Inferior parietal cortex (tissue), 1 donor: ENCODE results near the gene VWA5B2.
A peak's percentile ranks its signal among the peaks of the same experiment; 100 is the strongest.
"Not testable (repeated sequence)": the region's sequence is repeated elsewhere in the genome, so short reads cannot be mapped to it uniquely, and the experiment has no call there.

Experiments used
- DNase-seq: peaks from one replicate; pipeline ENCODE4 v3.0.0-alpha.2; 2016; ENCODE audit errors: extremely low spot score

Gene VWA5B2

DNA sequence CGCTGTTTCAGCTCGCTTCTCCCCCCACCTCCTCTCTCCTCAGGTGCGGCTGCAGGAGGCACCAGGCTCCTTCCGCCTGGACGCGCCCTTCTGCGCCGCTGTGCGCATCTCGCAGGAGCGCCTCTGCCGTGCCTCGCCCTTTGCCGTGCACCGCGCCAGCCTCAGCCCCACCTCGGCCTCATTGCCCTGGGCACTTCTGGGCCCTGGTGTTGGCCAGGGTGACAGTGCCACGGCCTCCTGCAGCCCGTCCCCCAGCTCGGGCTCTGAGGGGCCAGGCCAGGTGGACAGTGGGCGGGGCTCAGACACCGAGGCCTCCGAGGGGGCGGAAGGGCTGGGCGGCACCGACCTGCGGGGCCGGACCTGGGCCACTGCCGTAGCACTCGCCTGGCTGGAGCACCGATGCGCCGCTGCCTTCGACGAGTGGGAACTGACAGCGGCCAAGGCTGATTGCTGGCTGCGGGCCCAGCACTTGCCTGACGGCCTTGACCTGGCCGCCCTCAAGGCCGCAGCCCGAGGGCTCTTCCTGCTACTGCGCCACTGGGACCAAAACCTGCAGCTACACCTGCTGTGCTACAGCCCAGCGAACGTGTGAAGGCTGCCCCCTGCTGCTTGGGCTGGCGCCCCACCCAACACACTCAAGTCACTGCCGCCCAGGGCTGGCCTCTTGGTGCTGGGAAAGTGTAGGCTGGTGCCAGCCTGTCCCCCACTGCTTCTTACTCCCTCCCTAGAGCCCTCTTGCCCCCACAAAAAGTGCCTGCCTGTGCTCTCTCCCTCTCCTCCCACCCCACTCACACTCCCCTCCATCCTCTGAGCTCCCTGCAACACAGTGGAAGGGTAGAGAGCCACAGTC lies 12.3 kb downstream of the VWA5B2 start:
- no peak for DNase-seq

DNA sequence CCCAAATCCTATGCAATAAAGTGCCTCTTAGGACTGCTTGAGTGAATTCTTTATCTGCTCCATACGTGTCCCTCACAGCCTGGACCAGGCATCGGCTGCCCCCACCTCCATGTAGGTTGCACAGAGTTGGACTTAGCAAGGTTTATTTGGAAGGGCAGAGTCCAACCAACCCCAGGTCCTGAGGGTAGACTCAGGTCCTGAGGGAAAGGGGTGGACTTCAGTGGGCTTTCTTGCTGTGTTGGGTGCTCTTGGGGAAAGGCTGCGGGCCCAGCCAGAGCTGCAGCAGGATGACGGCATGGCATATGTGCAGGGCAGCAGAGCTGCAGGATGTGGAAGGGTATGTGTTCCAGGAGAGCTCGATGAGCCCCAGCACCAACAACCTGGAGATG lies 12.9 kb downstream of the VWA5B2 start:
- DNase-seq, result no peak

DNA sequence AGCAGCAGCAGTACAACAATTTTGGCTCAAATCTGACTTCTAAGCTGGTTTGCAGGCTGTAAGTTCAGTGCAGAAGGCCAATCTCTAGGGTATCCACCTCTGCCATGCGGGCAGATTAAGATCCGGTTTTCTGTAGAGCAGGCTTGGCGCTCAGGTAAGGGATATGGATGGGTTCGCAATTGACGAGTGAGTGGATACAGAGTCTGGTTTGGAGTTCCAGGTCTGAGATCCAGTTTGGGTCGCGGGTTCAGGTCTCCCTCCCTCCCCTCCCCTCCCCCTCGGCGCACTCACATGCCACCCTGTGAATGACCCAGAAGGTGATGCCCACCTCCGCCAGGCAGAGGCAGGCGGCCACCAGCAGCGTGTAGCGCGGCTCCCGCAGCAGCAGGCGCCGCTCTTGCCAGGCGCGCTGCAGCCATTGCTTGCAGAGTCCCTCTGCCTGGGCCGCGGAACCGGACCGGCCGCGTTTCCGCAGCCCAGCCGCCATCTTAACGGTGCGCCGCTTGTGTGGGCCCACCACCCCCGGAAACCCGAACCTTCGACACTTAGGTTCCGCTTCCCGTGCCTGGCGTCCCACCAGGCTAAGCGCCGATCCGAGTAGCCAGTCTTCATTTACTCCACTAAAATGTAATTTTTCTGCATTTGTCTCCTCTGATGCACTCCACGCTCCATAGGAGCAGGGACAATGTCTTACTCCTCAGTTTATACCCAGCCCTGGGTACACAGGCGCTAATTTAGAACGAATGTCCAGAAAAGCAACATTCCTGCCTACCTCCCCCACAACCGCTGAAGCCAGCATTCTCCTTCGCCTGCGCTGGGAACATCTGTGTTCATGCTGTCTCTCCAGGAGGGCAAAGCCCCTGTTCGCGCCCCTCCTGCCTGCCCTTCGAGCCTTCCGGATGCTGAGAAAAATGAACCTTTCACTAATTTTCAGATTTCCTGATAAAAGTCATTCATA lies 19.3 kb downstream of the VWA5B2 start, which contains the start of gene ALG3:
Gene ALG3 (minus strand): TSS at position 509 of the 958 bp plus-strand sequence. CDS start 22 bp downstream, at position 487.
- DNase-seq, result peak; percentile 89

DNA sequence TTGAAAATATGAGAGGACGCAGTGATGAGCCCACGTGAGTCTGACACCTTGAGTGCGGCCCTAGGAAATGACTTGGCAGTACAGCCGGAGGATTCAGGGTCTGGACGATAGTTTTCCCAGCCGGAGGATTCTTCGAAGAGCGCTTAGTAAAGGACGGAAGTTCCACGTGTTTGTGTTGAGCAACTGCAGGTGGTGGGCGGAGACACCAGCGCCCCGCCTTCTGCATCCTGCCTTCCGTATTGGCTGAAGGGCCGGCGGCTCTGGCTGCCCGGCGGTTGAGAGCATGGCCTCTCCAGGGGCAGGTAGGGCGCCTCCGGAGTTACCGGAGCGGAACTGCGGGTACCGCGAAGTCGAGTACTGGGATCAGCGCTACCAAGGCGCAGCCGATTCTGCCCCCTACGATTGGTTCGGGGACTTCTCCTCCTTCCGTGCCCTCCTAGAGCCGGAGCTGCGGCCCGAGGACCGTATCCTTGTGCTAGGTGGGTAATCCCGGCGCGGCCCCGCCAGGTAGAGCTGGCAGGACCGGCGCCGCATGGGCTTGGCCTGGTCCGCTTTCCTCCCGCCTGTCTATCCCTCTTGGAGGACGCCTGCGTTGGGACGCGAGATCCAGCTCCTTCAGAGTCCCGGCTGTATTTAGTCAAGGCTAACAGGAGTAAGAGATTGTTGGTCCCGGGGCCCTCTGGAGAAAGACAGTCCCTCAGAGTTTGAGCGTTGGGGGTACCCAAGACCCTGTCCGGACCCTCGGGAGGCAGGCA lies 20.2 kb downstream of the VWA5B2 start, which contains the start of gene EEF1AKMT4:
Gene EEF1AKMT4 (plus strand): TSS at position 261 of the 755 bp plus-strand sequence. CDS start 23 bp downstream, at position 284.
- DNase-seq, result peak; percentile 96

DNA sequence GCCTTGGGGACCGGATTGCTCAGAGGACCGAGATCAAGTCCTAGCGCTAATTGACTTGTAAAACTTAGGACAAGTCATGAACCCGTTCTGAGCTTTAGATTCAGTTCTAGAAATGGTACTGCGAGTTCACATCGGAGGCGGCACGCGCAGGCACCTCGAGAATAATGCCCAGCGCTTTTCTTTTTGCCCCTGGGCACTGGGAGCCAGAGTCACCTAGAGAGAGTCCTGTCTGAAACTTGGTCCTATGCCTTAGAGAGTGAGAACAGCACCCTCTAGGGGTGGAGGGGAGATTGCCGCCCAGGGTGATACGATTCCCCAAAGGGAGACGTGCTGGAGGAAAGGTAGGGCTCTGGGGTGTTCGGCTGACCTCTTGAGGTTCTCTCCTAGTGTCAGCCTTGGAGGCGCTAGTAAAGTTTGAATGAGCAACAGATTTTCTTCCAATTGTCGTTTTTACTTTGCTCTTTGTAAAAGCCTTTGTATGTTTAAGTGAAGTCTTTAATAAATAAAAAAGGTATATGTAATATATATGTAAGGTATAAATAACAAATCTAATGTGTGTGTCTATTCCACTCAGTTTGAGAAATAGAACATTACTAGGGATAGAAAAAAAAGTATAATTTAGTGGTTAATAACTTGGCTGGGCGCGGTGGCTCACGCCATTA lies 20.9 kb downstream of the VWA5B2 start:
- peak; percentile 94 for DNase-seq

DNA sequence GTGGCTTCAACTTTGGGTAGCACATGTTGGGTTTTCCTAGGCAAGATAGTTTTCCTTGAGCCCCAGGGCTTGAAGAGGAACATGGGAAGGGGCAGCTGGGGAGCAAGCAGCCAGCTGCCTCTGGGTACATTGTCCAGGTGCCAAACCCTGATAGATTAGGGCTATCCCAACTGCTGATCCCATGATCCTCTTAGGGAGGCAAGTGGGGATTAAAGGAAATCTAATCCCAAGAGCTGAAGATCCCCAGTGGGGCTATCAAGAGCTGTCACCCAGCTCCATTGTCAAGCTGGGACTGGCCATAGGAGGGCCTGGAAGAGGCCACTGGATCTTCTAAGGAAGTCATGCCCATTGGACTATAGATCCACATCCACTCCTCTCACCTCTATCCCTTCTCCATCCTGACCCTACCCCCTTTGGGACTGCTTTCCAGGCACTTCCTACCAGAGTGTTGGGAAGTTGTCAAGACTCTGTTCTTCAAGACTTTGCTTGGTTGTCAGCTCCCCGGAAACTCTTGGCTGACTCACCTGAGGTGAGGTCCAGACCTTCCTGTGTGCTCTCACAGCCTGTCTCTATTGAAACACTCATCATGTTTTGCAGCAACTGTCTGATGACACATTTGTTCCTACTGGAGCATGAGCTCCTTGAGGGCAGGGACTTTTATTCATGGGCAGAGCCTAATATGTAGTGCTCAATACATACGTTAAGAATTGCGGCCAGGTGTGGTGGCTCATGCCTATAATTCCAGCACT lies 26.1 kb downstream of the VWA5B2 start:
- DNase-seq, result no peak

DNA sequence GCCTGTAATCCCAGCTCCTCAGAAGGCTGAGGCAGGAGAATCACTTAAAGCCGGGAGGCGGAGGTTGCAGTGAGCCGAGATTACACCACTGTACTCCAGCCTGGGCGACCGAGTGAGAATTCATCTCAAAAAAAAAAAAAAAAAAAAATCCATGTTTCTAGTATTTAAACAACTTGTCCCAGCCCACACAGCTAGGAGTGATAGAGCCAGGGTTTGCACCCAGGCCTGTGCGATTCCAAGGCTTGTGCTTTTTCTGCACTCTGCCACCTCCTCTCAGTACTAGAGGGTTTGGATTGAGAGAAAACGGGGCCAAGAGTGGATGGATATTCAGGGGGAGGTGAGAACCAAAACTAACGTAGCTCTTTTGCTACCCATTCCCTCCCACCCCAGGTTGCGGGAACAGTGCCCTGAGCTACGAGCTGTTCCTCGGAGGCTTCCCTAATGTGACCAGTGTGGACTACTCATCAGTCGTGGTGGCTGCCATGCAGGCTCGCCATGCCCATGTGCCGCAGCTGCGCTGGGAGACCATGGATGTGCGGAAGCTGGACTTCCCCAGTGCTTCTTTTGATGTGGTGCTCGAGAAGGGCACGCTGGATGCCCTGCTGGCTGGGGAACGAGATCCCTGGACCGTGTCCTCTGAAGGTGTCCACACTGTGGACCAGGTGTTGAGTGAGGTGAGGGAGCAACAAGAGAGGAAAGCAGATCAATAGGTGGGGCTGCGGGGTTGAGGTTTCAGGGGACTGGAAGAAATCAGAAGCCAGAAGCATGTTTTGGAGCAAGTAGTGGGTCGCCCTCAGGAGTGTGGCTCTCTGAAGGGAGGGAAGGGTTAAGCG lies 27.9 kb downstream of the VWA5B2 start:
- no peak for DNase-seq

DNA sequence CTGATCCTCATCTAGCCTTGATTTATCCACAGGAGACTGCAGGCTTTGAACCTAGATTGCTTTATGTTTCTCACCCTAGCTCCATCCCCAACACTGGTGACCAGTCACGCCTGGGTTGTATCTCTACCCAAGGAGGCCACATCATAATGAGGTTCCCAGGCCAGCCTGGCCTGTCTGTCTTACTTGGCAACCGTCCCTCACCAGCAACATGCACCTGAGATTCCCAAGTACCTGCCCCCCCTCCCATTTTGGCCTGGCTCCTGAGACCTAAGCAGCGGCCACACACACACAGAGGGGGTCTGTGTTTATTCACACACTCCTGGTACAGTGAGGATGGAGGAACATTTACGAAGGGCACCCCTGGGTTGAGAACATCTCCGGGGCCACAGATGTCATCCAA lies 29.5 kb downstream of the VWA5B2 start:
- no peak for DNase-seq

DNA sequence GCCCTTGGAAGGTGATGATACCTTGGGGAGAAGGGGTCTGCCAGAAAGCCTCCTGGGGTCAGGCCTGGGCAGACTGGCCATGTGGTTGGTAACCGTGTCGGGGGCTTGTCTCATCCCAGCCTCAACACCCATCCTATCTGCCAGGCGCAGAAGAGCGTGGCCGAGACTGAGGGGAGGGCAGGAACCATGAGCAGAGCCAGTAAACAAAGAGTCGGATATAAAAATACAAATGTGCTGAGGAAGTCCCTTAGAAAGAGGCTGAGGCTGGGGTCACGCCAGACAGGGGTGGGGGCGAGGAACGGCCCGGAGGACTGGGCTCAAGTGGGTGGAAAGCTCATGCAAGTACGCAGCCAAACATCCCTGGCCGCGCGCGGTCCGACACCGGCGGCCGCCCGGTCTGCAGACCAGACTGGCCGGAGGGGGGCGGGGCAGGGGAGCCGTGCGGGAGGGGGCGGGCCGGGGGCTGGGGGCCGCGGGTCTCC lies 30.1 kb downstream of the VWA5B2 start:
- DNase-seq, result no peak

DNA sequence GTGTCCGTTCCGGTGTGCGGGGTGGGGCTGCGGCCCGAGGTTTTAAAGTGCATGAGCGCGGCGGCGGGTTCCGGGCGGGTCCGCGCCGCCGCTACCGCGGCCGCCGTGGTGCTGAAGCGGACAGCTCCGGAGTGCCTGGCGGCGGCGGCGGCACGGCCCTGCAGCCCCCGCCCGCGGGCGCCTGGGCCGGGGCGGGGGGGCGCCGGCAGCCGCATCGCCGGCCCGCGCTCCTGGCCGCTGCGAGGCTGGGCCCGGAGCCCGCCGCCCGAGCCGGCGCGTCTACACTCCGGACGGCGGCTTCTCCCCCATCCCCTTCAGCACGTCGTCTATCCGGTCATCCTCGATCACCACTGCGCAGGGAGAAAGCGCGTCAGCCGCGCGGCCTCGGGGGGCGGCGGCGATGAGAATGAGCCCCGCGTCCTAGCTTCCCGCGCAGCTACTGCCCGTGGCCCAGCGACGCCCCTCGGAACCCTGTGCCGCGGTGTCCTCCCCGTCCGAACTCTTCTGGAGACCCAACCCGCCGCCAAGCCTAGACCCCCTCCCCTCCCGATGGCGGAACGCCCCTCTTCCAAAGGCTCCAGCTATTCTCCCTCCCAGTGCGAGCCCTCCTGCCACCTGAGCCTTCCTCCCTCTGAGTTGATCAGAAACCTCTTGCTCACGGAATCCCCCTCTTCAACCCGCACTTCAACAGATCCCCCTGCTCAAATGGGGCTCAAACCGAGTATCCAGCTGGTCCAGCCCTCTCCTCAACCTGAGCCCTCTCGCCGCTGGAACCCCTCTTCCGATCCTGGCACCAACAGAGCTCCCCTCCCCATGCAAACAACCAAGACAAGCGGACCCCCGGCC lies 30.7 kb downstream of the VWA5B2 start:
- DNase-seq, result no peak

DNA sequence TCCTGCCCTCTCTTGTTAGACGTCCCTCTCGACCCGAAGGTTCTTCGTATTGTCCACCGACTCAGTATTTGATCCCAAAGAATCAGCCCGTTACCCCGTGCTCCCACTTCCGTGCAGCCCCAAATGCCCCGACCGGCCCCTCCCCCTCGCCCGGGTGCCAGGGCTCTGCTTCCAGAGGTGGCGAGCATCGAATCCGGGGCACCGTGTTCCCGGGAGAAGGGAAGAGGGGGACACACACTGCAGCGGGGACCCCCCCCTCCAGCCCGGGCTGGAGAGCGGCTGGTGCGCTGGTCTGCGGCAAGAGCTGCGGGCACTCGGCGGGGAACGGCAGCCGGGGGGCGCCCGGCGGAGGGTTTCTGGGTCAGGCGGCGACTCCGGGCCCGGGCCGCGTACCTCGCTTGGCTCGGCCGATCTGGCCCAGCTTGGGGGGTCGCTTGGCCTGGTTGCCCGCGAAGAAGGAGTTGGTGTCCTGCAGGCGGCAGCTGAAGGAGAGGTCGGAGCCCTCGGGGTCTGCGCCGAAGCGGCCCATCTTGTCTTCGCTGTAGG lies 31.4 kb downstream of the VWA5B2 start:
- DNase-seq, result no peak

DNA sequence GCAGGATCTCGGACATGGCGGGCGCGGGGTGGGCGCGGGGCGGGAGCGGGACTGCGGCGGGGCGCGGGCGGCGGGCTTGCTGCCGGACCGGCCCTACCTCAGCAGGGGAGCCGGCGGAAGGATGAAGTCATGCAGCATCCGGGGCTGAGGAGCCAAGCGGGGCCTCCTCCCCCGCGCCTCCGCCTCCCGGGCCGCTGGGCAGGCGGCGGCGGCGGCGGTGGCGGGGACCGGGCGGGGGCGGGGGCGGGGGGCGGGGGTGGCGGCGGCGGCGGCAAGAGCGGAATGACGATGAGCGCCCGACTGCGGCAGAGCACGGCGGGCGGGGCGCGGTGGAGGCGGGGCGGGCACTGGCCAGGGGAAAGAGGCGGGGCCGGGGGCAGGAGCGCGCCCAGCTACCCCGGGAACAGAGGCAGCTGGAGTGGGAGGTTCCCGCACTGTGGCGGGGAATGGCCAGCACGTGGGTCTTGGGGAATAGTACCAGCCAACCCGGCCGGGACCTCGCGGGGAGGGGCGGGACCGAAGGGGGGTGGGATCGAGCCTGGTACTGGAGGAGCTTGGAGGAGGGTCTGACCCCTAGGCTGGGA lies 32.0 kb downstream of the VWA5B2 start, which contains the start of gene CAMK2N2:
Gene CAMK2N2 (minus strand): TSS at position 284 of the 584 bp plus-strand sequence. CDS start 268 bp downstream, at position 16.
- DNase-seq, result peak; percentile 19

DNA sequence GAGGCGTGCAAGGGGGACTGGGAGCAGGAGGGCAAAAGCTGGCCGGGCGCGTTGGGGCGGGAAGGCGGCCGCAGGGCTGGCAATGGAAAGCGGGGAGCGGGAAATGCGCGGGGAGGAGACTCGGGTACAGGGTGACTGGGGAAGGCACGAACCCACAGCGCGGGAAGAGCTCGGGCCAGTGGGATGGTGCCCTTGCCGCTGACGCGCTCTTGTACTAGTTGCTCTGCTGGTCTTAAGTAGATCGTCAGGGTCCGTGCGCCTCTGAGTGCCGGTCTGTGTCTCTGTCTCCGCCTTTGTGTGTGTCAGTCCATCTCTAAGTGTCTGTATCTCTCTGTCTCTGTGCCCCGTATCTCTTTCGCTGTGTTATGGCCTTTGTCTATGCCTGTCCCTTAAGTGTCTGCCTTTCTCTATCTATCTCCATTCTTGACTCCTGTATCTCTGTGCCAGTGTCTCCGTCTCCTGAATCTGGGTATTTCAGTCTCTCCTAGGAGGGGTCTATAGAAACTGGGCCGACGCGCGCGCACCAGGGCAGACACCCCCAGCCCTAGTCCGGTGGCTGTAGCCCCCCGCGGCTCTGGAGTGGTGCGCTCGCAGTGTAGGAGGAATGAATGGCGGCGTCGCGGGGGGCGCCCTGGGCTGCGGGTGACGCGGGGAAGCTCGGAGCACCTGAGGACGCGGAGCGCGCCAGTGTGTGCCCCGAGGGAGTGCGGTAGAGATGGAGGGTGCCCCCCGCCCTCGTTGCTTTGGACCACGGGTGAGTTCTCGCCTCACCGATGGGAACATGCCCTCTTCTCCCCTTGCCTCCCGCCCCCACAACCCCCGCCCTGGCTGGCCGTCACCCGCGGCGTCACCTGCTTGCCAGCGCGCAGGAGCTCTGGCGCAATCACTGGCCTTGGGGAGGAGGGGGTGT lies 32.7 kb downstream of the VWA5B2 start:
- peak; percentile 15 for DNase-seq

DNA sequence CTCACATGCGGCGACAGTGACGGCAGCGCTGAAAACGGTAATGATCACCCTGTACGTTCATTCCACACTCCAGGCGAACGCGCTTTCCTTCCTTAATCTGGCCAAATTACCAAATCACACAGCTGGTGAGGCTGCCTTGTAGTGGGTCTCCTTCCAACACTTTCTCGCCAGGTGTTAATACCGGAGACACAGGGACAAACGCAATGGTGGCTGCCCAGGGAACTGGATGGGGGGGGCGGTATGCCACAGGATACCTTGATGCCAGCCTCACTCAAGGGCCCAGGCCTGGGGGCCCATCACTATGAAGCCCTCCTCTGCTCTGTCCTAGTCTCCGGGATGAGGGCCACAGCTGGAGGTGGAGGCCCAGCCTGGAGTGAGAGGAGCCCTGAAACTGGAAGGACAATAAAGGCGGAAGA lies 33.4 kb downstream of the VWA5B2 start:
- no peak for DNase-seq

DNA sequence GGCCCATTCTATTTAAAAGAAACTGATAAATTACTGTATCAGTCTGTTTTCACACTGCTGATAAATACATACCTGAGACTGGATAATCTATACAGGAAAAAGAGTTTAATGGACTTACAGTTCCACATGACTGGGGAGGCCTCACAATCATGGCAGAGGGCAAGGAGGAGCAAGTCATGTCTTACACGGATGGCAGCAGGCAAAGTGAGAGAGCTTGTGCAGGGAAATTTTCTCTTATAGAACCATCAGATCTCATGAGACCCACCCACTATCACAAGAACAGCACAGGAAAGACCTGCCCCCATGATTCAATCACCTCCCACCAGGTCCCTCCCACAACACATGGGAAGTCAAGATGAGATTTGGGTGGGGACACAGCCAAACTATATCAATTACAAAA lies 37.9 kb downstream of the VWA5B2 start:
- not testable (repeated sequence) for DNase-seq

DNA sequence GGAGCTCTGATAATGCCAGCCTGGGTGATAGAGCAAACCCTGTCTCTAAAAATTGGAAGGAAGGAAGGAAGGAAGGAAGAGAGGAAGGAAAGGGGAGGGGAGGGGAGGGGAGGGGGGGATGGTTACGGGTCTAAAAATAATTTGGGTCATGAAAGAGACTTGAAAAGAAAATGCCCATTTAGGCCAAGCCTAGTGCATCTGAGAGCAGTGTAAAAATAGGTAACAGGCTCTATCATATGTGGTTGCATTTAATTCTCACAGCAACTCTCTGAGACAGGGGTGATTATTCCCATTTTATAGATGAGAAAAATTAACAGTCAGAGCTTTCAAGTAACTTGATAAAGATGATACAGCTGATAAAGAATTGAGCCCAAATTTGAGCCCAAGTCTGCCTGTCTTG lies 42.9 kb downstream of the VWA5B2 start:
- no peak for DNase-seq

DNA sequence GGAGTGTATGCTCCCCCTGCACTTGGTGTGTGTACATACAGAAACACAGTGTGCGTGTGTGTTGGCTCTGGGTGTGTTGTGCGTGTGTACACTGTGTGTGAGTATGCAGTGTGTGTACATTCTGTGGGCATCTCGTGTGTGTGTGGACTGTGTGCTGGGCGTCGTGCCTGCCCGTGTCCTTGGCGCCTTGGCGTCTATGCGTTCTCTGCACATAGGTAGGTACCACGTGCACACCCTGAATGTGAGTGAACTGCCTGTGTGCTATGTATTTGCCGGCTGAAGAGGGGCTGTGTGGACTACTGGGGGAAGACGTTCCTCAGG lies 46.0 kb downstream of the VWA5B2 start:
- no peak for DNase-seq
